CD4-positive, alpha-beta T cell (primary cell): Measurements from ENCODE around the gene ZBTB40. TPM values are rescaled to one million over a fixed set of nuclear protein-coding genes. Genes with fewer than 3 reads are reported as not detected.

ENCODE experiments used
- ATAC-seq: fragments of 200-7000 bp; cut with Tn5 transposase; one replicate; pipeline ENCODE4 v1.10.0; 2022; ENCODE audit warnings: mild to moderate bottlenecking; ENCODE audit not compliant: poor library complexity
- CTCF ChIA-PET: fragments of 350-600 bp; sonication (Branson Sonifier 250); formaldehyde crosslinking; loops from one replicate; lab custom pipeline; 2021; ENCODE audit warnings: antibody characterized with exemption, inconsistent platforms; lab: Charles Lee
- POLR2A ChIA-PET: fragments of 350-600 bp; sonication (Branson Sonifier 250); formaldehyde crosslinking; loops from one replicate; lab custom pipeline; 2021; ENCODE audit warnings: antibody characterized with exemption, inconsistent platforms; lab: Charles Lee
- DNase-seq, 14 experiments: peaks; one replicate each; pipeline ENCODE4 v3.0.0-alpha.2; 2013 to 2020; ENCODE audit warnings: mixed read lengths in 2 of 14
- H3K27ac ChIP-seq, 2 donors: one replicate each; pipeline versions ENCODE4 v1.5.1 to v1.7.0; 2013; ENCODE audit warnings: low read length in 2 of 2, low read depth in 1 of 2, mild to moderate bottlenecking in 1 of 2
- H3K27me3 ChIP-seq, 2 experiments: 1 replicate in 1 of 2; 2 replicates in 1 of 2; pipeline versions ENCODE4 v1.6.1 to v1.7.0; 2013; ENCODE audit warnings: low read length in 2 of 2, control low read depth in 1 of 2, mild to moderate bottlenecking in 1 of 2, moderate library complexity in 1 of 2; ENCODE audit not compliant: insufficient read depth in 2 of 2, control insufficient read depth in 1 of 2
- H3K36me3 ChIP-seq: one replicate; pipeline ENCODE4 v1.6.1; 2013; ENCODE audit warnings: low read length, control low read depth; ENCODE audit not compliant: insufficient read depth
- H3K4me1 ChIP-seq: one replicate; pipeline ENCODE4 v1.6.1; 2013; ENCODE audit warnings: low read length, control low read depth; ENCODE audit not compliant: insufficient read depth
- H3K4me3 ChIP-seq: one replicate; pipeline ENCODE4 v1.5.1; 2013; ENCODE audit warnings: mild to moderate bottlenecking, low read length, moderate library complexity
- H3K9me3 ChIP-seq, 2 experiments: 1 replicate in 1 of 2; 2 replicates in 1 of 2; pipeline versions ENCODE4 v1.6.1 to v1.7.0; 2013; ENCODE audit warnings: low read length in 2 of 2, mild to moderate bottlenecking in 2 of 2, control low read depth in 1 of 2, moderate library complexity in 1 of 2; ENCODE audit not compliant: control insufficient read depth in 1 of 2, insufficient read depth in 1 of 2
- H3K27ac Mint-ChIP-seq: one replicate; pipeline ENCODE4 v1.8.0; 2020; ENCODE audit warnings: mixed read lengths
- H3K27me3 Mint-ChIP-seq: one replicate; pipeline ENCODE4 v1.8.0; 2021; ENCODE audit warnings: mixed read lengths
- H3K36me3 Mint-ChIP-seq: one replicate; pipeline ENCODE4 v1.8.0; 2021; ENCODE audit warnings: low read depth, mixed read lengths
- H3K4me1 Mint-ChIP-seq: one replicate; pipeline ENCODE4 v1.8.0; 2021; ENCODE audit warnings: low read depth, mixed read lengths
- H3K4me3 Mint-ChIP-seq: one replicate; pipeline ENCODE4 v1.8.0; 2020; ENCODE audit warnings: mild to moderate bottlenecking, mixed read lengths
- H3K9me3 Mint-ChIP-seq: one replicate; pipeline ENCODE4 v1.8.0; 2020; ENCODE audit warnings: mixed read lengths
- CTCF ChIP-seq: fragments of 200-600 bp; IDR thresholded peaks from one replicate; pipeline ENCODE4 v1.8.0; 2022; ENCODE audit warnings: antibody characterized with exemption, mild to moderate bottlenecking
- intact Hi-C, 2 experiments: fragments of 100-400 bp; cut with DNase I in 1 of 2; cut with micrococcal nuclease in 1 of 2; formaldehyde crosslinking; loops; one replicate each; pipeline versions ENCODE4 v1.15.1 to v1.9.0; 2023 to 2025; cut with DNase I, micrococcal nuclease
- total RNA-seq, 174 experiments: library from RNA in 2 of 174; stranded (reverse) in 2 of 174; gene quantifications; one replicate each; pipeline ENCODE4 v1.2.3 and lab custom pipeline; 2021 to 2026

The ZBTB40 gene
- total RNA-seq, 2 experiments from 2014 or later, result 28.4 to 30.6 TPM

- H3K9me3 Mint-ChIP-seq, result peaks cover 8% of the 10 kb centered on the region
- H3K4me3 Mint-ChIP-seq, result no peak overlapping the region
- no peak for DNase-seq
- Histone ChIP-seq H3K9me3 (peaks cover 8 to 28% of the 10 kb centered on the region in 2 experiments), H3K4me1 (no peaks in the 10 kb centered on the region), H3K27me3 (no peaks in the 10 kb centered on the region), H3K4me3 (no peak overlapping the region), H3K27ac (no peak overlapping the region), H3K36me3 (no peaks in the 10 kb centered on the region)
- intact Hi-C loops, result no loop called here
- H3K27ac Mint-ChIP-seq, result no peak overlapping the region
- H3K27me3 Mint-ChIP-seq, result peaks cover 44% of the 10 kb centered on the region
- POLR2A ChIA-PET, result no interaction called here
- CTCF ChIA-PET, result no interaction called here
- no peaks in the 10 kb centered on the region for H3K36me3 Mint-ChIP-seq
- no peaks in the 10 kb centered on the region for H3K4me1 Mint-ChIP-seq
- no peak for TF ChIP-seq CTCF
- ATAC-seq, result no peak
These were observed 9.3 kb upstream of the ZBTB40 start for GRCh38 chr1:22442212-22442894.

- no peak for ATAC-seq
- no peak overlapping the region for H3K4me3 ChIP-seq
- H3K4me3 Mint-ChIP-seq, result no peak overlapping the region
- no peaks in the 10 kb centered on the region for H3K27me3 ChIP-seq
- no peak for TF ChIP-seq CTCF
- no peaks in the 10 kb centered on the region for H3K36me3 Mint-ChIP-seq
- ChIA-PET CTCF (no interaction called here), POLR2A (no interaction called here)
- H3K27me3 Mint-ChIP-seq, result peaks cover 38% of the 10 kb centered on the region
- intact Hi-C loops, result no loop called here
- peaks cover 8 to 28% of the 10 kb centered on the region in 2 experiments for H3K9me3 ChIP-seq
- no peaks in the 10 kb centered on the region for H3K4me1 ChIP-seq
- no peaks in the 10 kb centered on the region for H3K4me1 Mint-ChIP-seq
- no peak for DNase-seq
- H3K27ac ChIP-seq, result no peak overlapping the region
- no peak overlapping the region for H3K27ac Mint-ChIP-seq
- H3K36me3 ChIP-seq, result no peaks in the 10 kb centered on the region
- peaks cover 8% of the 10 kb centered on the region for H3K9me3 Mint-ChIP-seq
These were observed 8.3 kb upstream of the ZBTB40 start for GRCh38 chr1:22443332-22443731.

GRCh38 chr1:22444856-22445255 lies 6.8 kb upstream of the ZBTB40 start:
- Histone ChIP-seq H3K4me1 (no peaks in the 10 kb centered on the region), H3K4me3 (no peak overlapping the region), H3K27me3 (no peaks in the 10 kb centered on the region), H3K9me3 (peaks cover 3 to 22% of the 10 kb centered on the region in 2 experiments), H3K36me3 (no peaks in the 10 kb centered on the region), H3K27ac (no peak overlapping the region)
- Mint-ChIP-seq H3K36me3 (no peaks in the 10 kb centered on the region), H3K4me3 (no peak overlapping the region), H3K27me3 (peaks cover 29% of the 10 kb centered on the region), H3K27ac (no peak overlapping the region), H3K9me3 (peaks cover 4% of the 10 kb centered on the region), H3K4me1 (no peaks in the 10 kb centered on the region)
- no peak for TF ChIP-seq CTCF
- DNase-seq (no peak), ATAC-seq (no peak)
- CTCF ChIA-PET, result no interaction called here
- intact Hi-C loops, result no loop called here
- POLR2A ChIA-PET, result no interaction called here
